ENCODE results near the gene CMTM7. TPM values are rescaled to one million over a fixed set of nuclear protein-coding genes. Genes with fewer than 3 reads are reported as not detected.

The CMTM7 gene
- total and polyA plus RNA-seq, 2 of the 8 experiments (the other 6 are each of a cell fraction or from before 2014, with no cell fraction given) = 33.3 to 65.8 TPM

- peak overlapping the region; percentile 5; the same call in 1 of the 2 replicates for H2BK12ac ChIP-seq (ENCODE audit: low read depth, low read length)
- no peak overlapping the region for H3K27ac ChIP-seq (ENCODE audit: low read depth, low read length)
- H4K20me1 ChIP-seq (replicated peaks in 1 of 2; ENCODE audit: control insufficient read depth in 1 of 2, insufficient read depth in 2 of 2, low read length in 2 of 2) = no peaks in the 10 kb centered on the region
- peaks cover 0 to 7% (median 5%) of the 10 kb centered on the region in 4 experiments; a peak in 3 of 7 replicates for H3K4me1 ChIP-seq (replicated peaks in 1 of 4; ENCODE audit: control insufficient read depth in 3 of 4, insufficient read depth in 4 of 4, low read length in 3 of 4)
- no peaks in the 10 kb centered on the region for H3K27me3 ChIP-seq (replicated peaks in 1 of 4; ENCODE audit: control insufficient read depth in 3 of 4, extremely low read depth in 1 of 4, insufficient read depth in 3 of 4, low read length in 3 of 4)
- no peak overlapping the region for H4K8ac ChIP-seq (ENCODE audit: extremely low read depth, insufficient read depth, low read length)
- H2BK15ac ChIP-seq (ENCODE audit: low read length) = no peak overlapping the region
- ChIA-PET CTCF (ENCODE audit: partially characterized antibody) (interaction anchor here (0.6 to 4.3 kb wide), 10 partner anchors 9 to 580 kb away, joined by 3 to 32 read pairs (median 4); no protein-coding TSS in a partner anchor), POLR2A (ENCODE audit: partially characterized antibody) (no interaction called here)
- no peaks in the 10 kb centered on the region for H3K23me2 ChIP-seq (ENCODE audit: low read depth, low read length)
- no peak overlapping the region for H3K4me3 ChIP-seq (ENCODE audit: extremely low read depth in 1 of 4, insufficient read depth in 2 of 4, low read depth in 3 of 4, low read length in 4 of 4)
- no peak overlapping the region for H3K4me2 ChIP-seq (ENCODE audit: insufficient read depth in 1 of 2, low read depth in 2 of 2, low read length in 2 of 2)
- peak overlapping the region; percentile 29 for H4K91ac ChIP-seq (replicated peaks; ENCODE audit: insufficient read length, low read length)
- no peak overlapping the region for H2AFZ ChIP-seq (ENCODE audit: low read length)
- no peak overlapping the region for H3K4ac ChIP-seq (replicated peaks; ENCODE audit: insufficient read length, low read depth, low read length)
- H3K9ac ChIP-seq (replicated peaks in 1 of 4; ENCODE audit: extremely low read depth in 1 of 4, low read depth in 3 of 4, low read length in 3 of 4) = no peak overlapping the region
- H2BK120ac ChIP-seq (replicated peaks; ENCODE audit: low read depth, low read length) = no peak overlapping the region
- WGBS, 2 experiments (ENCODE audit: extremely low coverage in 1 of 2, insufficient coverage in 1 of 2, insufficient read length in 1 of 2, insufficient replicate concordance in 2 of 2, low coverage in 1 of 2, low lambda C conversion rate in 2 of 2, missing lambda C conversion rate in 1 of 2) = 71% methylated on average over 13 of the region's 14 CpGs; no CpG with 5 or more reads in 1 of the 2 experiments
- H3K18ac ChIP-seq (ENCODE audit: extremely low read depth, low read length) = peak overlapping the region; percentile 40; the same call in 1 of the 2 replicates
- no peak overlapping the region for H4K5ac ChIP-seq (ENCODE audit: insufficient read length, low read depth, low read length)
- FAIRE-seq = no peak
- H3K23ac ChIP-seq (ENCODE audit: insufficient read length) = no peak overlapping the region
- no peak overlapping the region for H2BK20ac ChIP-seq (ENCODE audit: low read length)
- peaks cover 0 to 3% (median 0%) of the 10 kb centered on the region in 4 experiments; a peak in 1 of 8 replicates for H3K36me3 ChIP-seq (ENCODE audit: control insufficient read depth in 2 of 4, insufficient read depth in 4 of 4, low read length in 3 of 4)
- no peaks in the 10 kb centered on the region for H3K9me3 ChIP-seq (ENCODE audit: insufficient read depth in 2 of 2, low read depth in 1 of 2, low read length in 1 of 2)
- no peak overlapping the region for H2AK5ac ChIP-seq (ENCODE audit: low read depth, low read length)
- H2BK5ac ChIP-seq (ENCODE audit: low read depth, low read length) = peak overlapping the region; percentile 37; the same call in 1 of the 2 replicates
- no peak overlapping the region for H3K14ac ChIP-seq (ENCODE audit: insufficient read length)
- H3K79me1 ChIP-seq (ENCODE audit: low read depth, low read length) = no peaks in the 10 kb centered on the region
- no peak for DNase-seq (ENCODE audit: low read depth in 1 of 2, low spot score in 2 of 2)
- no peak overlapping the region for H3K56ac ChIP-seq (replicated peaks; ENCODE audit: insufficient read length, low read depth, low read length)
- H3K79me2 ChIP-seq (ENCODE audit: control insufficient read depth in 1 of 2, insufficient read depth in 2 of 2, low read length in 2 of 2) = no peaks in the 10 kb centered on the region
- TF ChIP-seq SP4 (IDR thresholded peaks at IDR 0.05; ENCODE audit: low read length) (no peak), NANOG (IDR thresholded peaks at IDR 0.05; ENCODE audit: insufficient read depth, low read depth, low read length, poor library complexity, severe bottlenecking) (no peak), HDAC6 (IDR thresholded peaks at IDR 0.05; ENCODE audit: low read depth, low read length) (no peak), USF2 (IDR thresholded peaks at IDR 0.05; ENCODE audit: low read length) (no peak), MAFK (IDR thresholded peaks at IDR 0.05; ENCODE audit: low read depth, low read length) (no peak), RXRA (IDR thresholded peaks at IDR 0.05; ENCODE audit: insufficient read depth, low read depth, low read length) (no peak), CEBPB (IDR thresholded peaks at IDR 0.05; ENCODE audit: low read depth, low read length) (no peak), TAF1 (IDR thresholded peaks at IDR 0.05; ENCODE audit: low read depth, low read length) (no peak), TCF12 (IDR thresholded peaks at IDR 0.05; ENCODE audit: low read depth, low read length) (no peak), KDM5A (IDR thresholded peaks at IDR 0.05; ENCODE audit: low read length) (no peak), JUN (IDR thresholded peaks at IDR 0.05; ENCODE audit: low read depth, low read length) (no peak), KDM1A (IDR thresholded peaks at IDR 0.05; ENCODE audit: borderline replicate concordance, low read length) (no peak)
Measured at GRCh38 chr3:32448686-32449474, 57.2 kb downstream of the CMTM7 start.
